ENCODE measurements around the gene PAX3.

GRCh38 chr2:222180619-222181018 is 118.2 kb downstream of the PAX3 start:
- TF ChIP-seq POLR2AphosphoS5 (IDR thresholded peaks at IDR 0.05; ENCODE audit: low read depth, low read length) = no peak
- no peak for TF ChIP-seq SIN3A (IDR thresholded peaks at IDR 0.05; ENCODE audit: borderline replicate concordance, insufficient read depth, low read length)
- TF ChIP-seq FOXP2 (optimal IDR thresholded peaks at IDR 0.05; ENCODE audit: borderline replicate concordance, extremely low read depth, extremely low read length, insufficient read depth) = no peak
- no peak for TF ChIP-seq TAF1 (IDR thresholded peaks at IDR 0.05; ENCODE audit: borderline replicate concordance, insufficient read depth, low read length)
- TF ChIP-seq, protein P1, sequence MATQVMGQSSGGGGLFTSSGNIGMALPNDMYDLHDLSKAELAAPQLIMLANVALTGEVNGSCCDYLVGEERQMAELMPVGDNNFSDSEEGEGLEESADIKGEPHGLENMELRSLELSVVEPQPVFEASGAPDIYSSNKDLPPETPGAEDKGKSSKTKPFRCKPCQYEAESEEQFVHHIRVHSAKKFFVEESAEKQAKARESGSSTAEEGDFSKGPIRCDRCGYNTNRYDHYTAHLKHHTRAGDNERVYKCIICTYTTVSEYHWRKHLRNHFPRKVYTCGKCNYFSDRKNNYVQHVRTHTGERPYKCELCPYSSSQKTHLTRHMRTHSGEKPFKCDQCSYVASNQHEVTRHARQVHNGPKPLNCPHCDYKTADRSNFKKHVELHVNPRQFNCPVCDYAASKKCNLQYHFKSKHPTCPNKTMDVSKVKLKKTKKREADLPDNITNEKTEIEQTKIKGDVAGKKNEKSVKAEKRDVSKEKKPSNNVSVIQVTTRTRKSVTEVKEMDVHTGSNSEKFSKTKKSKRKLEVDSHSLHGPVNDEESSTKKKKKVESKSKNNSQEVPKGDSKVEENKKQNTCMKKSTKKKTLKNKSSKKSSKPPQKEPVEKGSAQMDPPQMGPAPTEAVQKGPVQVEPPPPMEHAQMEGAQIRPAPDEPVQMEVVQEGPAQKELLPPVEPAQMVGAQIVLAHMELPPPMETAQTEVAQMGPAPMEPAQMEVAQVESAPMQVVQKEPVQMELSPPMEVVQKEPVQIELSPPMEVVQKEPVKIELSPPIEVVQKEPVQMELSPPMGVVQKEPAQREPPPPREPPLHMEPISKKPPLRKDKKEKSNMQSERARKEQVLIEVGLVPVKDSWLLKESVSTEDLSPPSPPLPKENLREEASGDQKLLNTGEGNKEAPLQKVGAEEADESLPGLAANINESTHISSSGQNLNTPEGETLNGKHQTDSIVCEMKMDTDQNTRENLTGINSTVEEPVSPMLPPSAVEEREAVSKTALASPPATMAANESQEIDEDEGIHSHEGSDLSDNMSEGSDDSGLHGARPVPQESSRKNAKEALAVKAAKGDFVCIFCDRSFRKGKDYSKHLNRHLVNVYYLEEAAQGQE (IDR thresholded peaks at IDR 0.05; ENCODE audit: insufficient read depth in 1 of 2, low read depth in 2 of 2, low read length in 2 of 2) = no peak
